Kidney (tissue), 14 donors: ENCODE data around the gene IER2. TPM values are rescaled to one million over a fixed set of nuclear protein-coding genes. Genes with fewer than 3 reads are reported as not detected.

Experiments used
- DNase-seq, 5 donors: peaks; one replicate each; pipeline ENCODE4 v3.0.0-alpha.2; 2013 to 2020
- FAIRE-seq: peaks from 2 replicates; lab custom pipeline; 2012; peaks lifted over from hg19 to GRCh38; lab: Jason Lieb, UNC
- H3K27ac ChIP-seq, 2 donors: one replicate each; pipeline ENCODE4 v1.7.0; 2013; ENCODE audit warnings: low read depth in 2 of 2, low read length in 2 of 2, inconsistent platforms in 1 of 2
- H3K27me3 ChIP-seq: one replicate; pipeline ENCODE4 v1.7.1; 2013; ENCODE audit warnings: low read length, inconsistent platforms; ENCODE audit not compliant: control insufficient read depth, insufficient read depth
- H3K36me3 ChIP-seq, 3 donors: one replicate each; pipeline versions ENCODE4 v1.7.0 to v1.7.1; 2013; ENCODE audit warnings: low read length in 3 of 3, control low read depth in 1 of 3, inconsistent platforms in 1 of 3; ENCODE audit not compliant: insufficient read depth in 3 of 3, control insufficient read depth in 2 of 3
- H3K4me1 ChIP-seq, 3 donors: one replicate each; pipeline versions ENCODE4 v1.7.0 to v1.7.1; 2013; ENCODE audit warnings: low read length in 3 of 3, inconsistent platforms in 1 of 3, low read depth in 1 of 3; ENCODE audit not compliant: control insufficient read depth in 2 of 3, insufficient read depth in 2 of 3
- H3K4me3 ChIP-seq, 3 donors: one replicate each; pipeline versions ENCODE4 v1.7.0 to v1.8.1; 2013; ENCODE audit warnings: low read length in 3 of 3, control low read depth in 1 of 3, inconsistent platforms in 1 of 3
- H3K9ac ChIP-seq, 3 donors: one replicate each; pipeline versions ENCODE4 v1.7.0 to v1.7.1; 2013; ENCODE audit warnings: low read length in 3 of 3, control low read depth in 1 of 3, inconsistent platforms in 1 of 3
- H3K9me3 ChIP-seq, 3 donors: one replicate each; pipeline versions ENCODE4 v1.7.0 to v1.7.1; 2013; ENCODE audit warnings: low read length in 3 of 3, control low read depth in 1 of 3, inconsistent platforms in 1 of 3; ENCODE audit not compliant: control insufficient read depth in 2 of 3, insufficient read depth in 1 of 3
- CTCF ChIP-seq: IDR thresholded peaks from 3 replicates; pipeline ENCODE4 v1.5.1; 2012; ENCODE audit warnings: mild to moderate bottlenecking, moderate library complexity, borderline replicate concordance; ENCODE audit not compliant: insufficient read depth; ENCODE audit errors: extremely low read depth
- intact Hi-C: fragments of 100-400 bp; cut with DNase I; formaldehyde crosslinking; loops from one replicate; pipeline ENCODE4 v1.11.1; 2022
- polyA plus RNA-seq: library from polyadenylated mRNA; stranded (reverse); fragments of 350-450 nt; fragmentation: Illumina TruSeq; extraction: RNeasy Lipid Tissue Mini Kit (QIAGEN cat#74804); gene quantifications from one replicate; pipeline ENCODE4 v1.2.3, GENCODE V29; 2014; ENCODE audit warnings: low read depth, low replicate concordance; ENCODE audit not compliant: insufficient read depth
- total RNA-seq: library from RNA; stranded (reverse); fragmentation: NEBNext Ultra II Directional; extraction: Animal tissue kit (Norgen Biotek cat#: 25700); gene quantifications from one replicate; pipeline ENCODE4 v1.2.1, GENCODE V29; 2021
- donor health status: control.
- donor health status: control.
- donor health status: control.
- donor health status: control.
- donor health status: control.
- donor health status: DM: yes; HTN: yes; CAD: no.
- donor health status: Normal renal cell carcinoma (clear cell type).

IER2 gene
- total and polyA plus RNA-seq, 2 donors from 2014 or later = 73.9 to 96.7 TPM

GRCh38 chr19:13109361-13110098 is 40.7 kb upstream of the IER2 start:
- no peak overlapping the region for H3K9ac ChIP-seq
- no peak for TF ChIP-seq CTCF
- no peaks in the 10 kb centered on the region for H3K9me3 ChIP-seq
- no peak for DNase-seq
- no peak for FAIRE-seq
- no peak overlapping the region for H3K4me3 ChIP-seq
- H3K27me3 ChIP-seq = no peaks in the 10 kb centered on the region
- H3K36me3 ChIP-seq = peaks cover 0 to 2% (median 0%) of the 10 kb centered on the region in 3 donors
- no peak overlapping the region for H3K27ac ChIP-seq
- no peaks in the 10 kb centered on the region for H3K4me1 ChIP-seq
- intact Hi-C loops = no loop called here

GRCh38 chr19:13110099-13110610 is 40.1 kb upstream of the IER2 start:
- FAIRE-seq = no peak
- H3K27me3 ChIP-seq = no peaks in the 10 kb centered on the region
- H3K9ac ChIP-seq = no peak overlapping the region
- no peaks in the 10 kb centered on the region for H3K9me3 ChIP-seq
- H3K36me3 ChIP-seq = peaks cover 0 to 2% (median 0%) of the 10 kb centered on the region in 3 donors
- no peak for TF ChIP-seq CTCF
- intact Hi-C loops = no loop called here
- H3K27ac ChIP-seq = no peak overlapping the region
- no peak overlapping the region for H3K4me3 ChIP-seq
- DNase-seq = no peak
- no peaks in the 10 kb centered on the region for H3K4me1 ChIP-seq

- Histone ChIP-seq H3K9ac (no peak overlapping the region), H3K36me3 (peaks cover 0 to 2% (median 0%) of the 10 kb centered on the region in 3 donors), H3K27ac (no peak overlapping the region), H3K9me3 (no peaks in the 10 kb centered on the region), H3K4me1 (peaks cover 0 to 10% (median 7%) of the 10 kb centered on the region in 3 donors), H3K4me3 (no peak overlapping the region), H3K27me3 (no peaks in the 10 kb centered on the region)
- DNase-seq (no peak), FAIRE-seq (no peak)
- TF ChIP-seq CTCF = no peak
- intact Hi-C loops = no loop called here
Measured at GRCh38 chr19:13112555-13112954, 37.7 kb upstream of the IER2 start.
